ENCODE measurements around the gene ING5.
A peak's percentile ranks its signal among the peaks of the same experiment; 100 is the strongest.

Gene ING5

GRCh38 chr2:241708879-241709278 is 7.0 kb downstream of the ING5 start:
- DNase-seq: no peak

- DNase-seq: no peak
Measured at GRCh38 chr2:241719093-241719492, 17.3 kb downstream of the ING5 start.

- DNase-seq: no peak
Measured at GRCh38 chr2:241720099-241720498, 18.3 kb downstream of the ING5 start.

- no peak for DNase-seq
Measured at GRCh38 chr2:241720560-241720959, 18.7 kb downstream of the ING5 start.

GRCh38 chr2:241721852-241722251 is 20.0 kb downstream of the ING5 start:
- no peak for DNase-seq

GRCh38 chr2:241722896-241723454 is 21.1 kb downstream of the ING5 start:
- DNase-seq: no peak

GRCh38 chr2:241724259-241724974 is 22.6 kb downstream of the ING5 start:
- no peak for DNase-seq

GRCh38 chr2:241724975-241725870 is 23.4 kb downstream of the ING5 start:
- no peak for DNase-seq

- no peak for DNase-seq
Measured at GRCh38 chr2:241726459-241726858, 24.6 kb downstream of the ING5 start.

GRCh38 chr2:241728000-241728399 is 26.2 kb downstream of the ING5 start:
- no peak for DNase-seq

- DNase-seq: no peak
Measured at GRCh38 chr2:241728627-241729026, 26.8 kb downstream of the ING5 start.

GRCh38 chr2:241729868-241730267 is 28.0 kb downstream of the ING5 start:
- no peak for DNase-seq

GRCh38 chr2:241730671-241731293 is 28.9 kb downstream of the ING5 start:
- no peak for DNase-seq

GRCh38 chr2:241732513-241733186 is 30.8 kb downstream of the ING5 start:
- peak in 2 of 4 experiments; percentile 25 to 62 for DNase-seq

GRCh38 chr2:241733391-241734207 is 31.8 kb downstream of the ING5 start:
- DNase-seq: no peak

GRCh38 chr2:241734208-241734466 is 32.3 kb downstream of the ING5 start:
- DNase-seq: no peak

GRCh38 chr2:241734467-241735208 is 32.8 kb downstream of the ING5 start, which contains the start of gene D2HGDH:
D2HGDH (plus strand) TSS chr2:241734630; CDS start chr2:241735225, 595 bp downstream.
- peak; percentile 84 to 97 (median 92) for DNase-seq

GRCh38 chr2:241736111-241736510 is 34.3 kb downstream of the ING5 start:
- no peak for DNase-seq

GRCh38 chr2:241738040-241738686 is 36.3 kb downstream of the ING5 start:
- no peak for DNase-seq

- no peak for DNase-seq
Measured at GRCh38 chr2:241739177-241739576, 37.3 kb downstream of the ING5 start.

- DNase-seq: peak in 1 of 4 experiments; percentile 26
Measured at GRCh38 chr2:241739651-241740050, 37.8 kb downstream of the ING5 start.
